Testis (tissue), 2 donors: Measurements from ENCODE around the gene CEP89.

Experiments
- POLR2A ChIP-seq: fragments of 450-650 bp; IDR thresholded peaks from one replicate; pipeline ENCODE4 v1.6.1; 2017; ENCODE audit warnings: antibody characterized with exemption, mild to moderate bottlenecking, moderate library complexity
- TF ChIP-seq, protein P1 (sequence below), 3 experiments: fragments of 450-650 bp in 2 of 3; fragments of 200-600 bp in 1 of 3; sonication (generic) in 1 of 3; IDR thresholded peaks; one replicate each; pipeline ENCODE4 v1.5.1; 2016 to 2019; ENCODE audit warnings: antibody characterized with exemption in 3 of 3, mild to moderate bottlenecking in 2 of 3, moderate library complexity in 1 of 3

DNA sequence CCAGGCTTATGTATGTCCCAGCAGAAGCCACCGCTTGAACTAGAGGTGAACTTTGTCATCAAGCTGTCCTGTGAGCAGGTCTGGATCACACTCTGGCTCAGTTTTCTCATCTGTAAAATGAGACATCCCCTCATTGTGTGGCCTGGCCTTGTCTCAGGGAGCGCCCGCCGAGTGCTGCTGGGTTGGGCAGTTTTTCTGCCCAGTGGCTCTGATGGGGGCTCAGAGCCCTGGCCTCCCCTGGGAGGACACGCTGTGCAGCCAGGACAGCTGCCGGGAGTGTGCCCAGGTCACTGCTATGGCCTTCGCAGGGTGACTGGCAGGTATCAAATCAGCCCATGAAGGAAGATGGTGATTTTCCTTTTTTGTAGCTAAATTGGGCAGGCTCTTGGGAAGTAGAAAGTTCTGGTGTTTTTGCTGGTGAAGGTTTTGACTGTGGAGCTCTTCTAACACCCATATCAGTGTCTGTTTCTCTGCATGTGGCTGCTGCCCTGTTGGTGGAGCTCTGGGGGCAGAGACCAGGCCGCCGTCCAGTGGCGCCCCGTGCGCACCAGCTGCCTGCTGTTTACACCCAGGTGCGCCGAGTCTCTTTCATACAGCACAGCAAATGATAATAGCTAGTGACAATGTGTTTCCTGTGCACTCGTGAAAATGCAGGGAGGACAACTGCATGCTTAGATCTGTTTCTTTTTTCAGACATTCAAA is 143.0 kb downstream of the CEP89 start:
- TF ChIP-seq, protein P1, sequence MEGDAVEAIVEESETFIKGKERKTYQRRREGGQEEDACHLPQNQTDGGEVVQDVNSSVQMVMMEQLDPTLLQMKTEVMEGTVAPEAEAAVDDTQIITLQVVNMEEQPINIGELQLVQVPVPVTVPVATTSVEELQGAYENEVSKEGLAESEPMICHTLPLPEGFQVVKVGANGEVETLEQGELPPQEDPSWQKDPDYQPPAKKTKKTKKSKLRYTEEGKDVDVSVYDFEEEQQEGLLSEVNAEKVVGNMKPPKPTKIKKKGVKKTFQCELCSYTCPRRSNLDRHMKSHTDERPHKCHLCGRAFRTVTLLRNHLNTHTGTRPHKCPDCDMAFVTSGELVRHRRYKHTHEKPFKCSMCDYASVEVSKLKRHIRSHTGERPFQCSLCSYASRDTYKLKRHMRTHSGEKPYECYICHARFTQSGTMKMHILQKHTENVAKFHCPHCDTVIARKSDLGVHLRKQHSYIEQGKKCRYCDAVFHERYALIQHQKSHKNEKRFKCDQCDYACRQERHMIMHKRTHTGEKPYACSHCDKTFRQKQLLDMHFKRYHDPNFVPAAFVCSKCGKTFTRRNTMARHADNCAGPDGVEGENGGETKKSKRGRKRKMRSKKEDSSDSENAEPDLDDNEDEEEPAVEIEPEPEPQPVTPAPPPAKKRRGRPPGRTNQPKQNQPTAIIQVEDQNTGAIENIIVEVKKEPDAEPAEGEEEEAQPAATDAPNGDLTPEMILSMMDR (IDR thresholded peaks at IDR 0.05) = no peak
- TF ChIP-seq POLR2A = no peak
